22Rv1 (cell line): ENCODE results near the gene FAT1.

Experiments
- H3K27ac ChIP-seq: fragments of 450-650 bp; 2 replicates; pipeline ENCODE4 v1.5.1; 2017
- ZFX ChIP-seq: fragments of 450-650 bp; IDR thresholded peaks from 2 replicates; pipeline ENCODE4 v1.6.1; 2017; ENCODE audit warnings: antibody characterized with exemption, borderline replicate concordance
- TF ChIP-seq, protein P1 (sequence below): fragments of 450-650 bp; IDR thresholded peaks from 2 replicates; pipeline ENCODE4 v1.5.1; 2017; ENCODE audit warnings: mild to moderate bottlenecking

Gene FAT1

GRCh38 chr4:186643501-186644310, 80.0 kb downstream of the FAT1 start:
- H3K27ac ChIP-seq: no peak overlapping the region
- no peak for TF ChIP-seq ZFX
- TF ChIP-seq, protein P1, sequence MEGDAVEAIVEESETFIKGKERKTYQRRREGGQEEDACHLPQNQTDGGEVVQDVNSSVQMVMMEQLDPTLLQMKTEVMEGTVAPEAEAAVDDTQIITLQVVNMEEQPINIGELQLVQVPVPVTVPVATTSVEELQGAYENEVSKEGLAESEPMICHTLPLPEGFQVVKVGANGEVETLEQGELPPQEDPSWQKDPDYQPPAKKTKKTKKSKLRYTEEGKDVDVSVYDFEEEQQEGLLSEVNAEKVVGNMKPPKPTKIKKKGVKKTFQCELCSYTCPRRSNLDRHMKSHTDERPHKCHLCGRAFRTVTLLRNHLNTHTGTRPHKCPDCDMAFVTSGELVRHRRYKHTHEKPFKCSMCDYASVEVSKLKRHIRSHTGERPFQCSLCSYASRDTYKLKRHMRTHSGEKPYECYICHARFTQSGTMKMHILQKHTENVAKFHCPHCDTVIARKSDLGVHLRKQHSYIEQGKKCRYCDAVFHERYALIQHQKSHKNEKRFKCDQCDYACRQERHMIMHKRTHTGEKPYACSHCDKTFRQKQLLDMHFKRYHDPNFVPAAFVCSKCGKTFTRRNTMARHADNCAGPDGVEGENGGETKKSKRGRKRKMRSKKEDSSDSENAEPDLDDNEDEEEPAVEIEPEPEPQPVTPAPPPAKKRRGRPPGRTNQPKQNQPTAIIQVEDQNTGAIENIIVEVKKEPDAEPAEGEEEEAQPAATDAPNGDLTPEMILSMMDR: no peak

DNA sequence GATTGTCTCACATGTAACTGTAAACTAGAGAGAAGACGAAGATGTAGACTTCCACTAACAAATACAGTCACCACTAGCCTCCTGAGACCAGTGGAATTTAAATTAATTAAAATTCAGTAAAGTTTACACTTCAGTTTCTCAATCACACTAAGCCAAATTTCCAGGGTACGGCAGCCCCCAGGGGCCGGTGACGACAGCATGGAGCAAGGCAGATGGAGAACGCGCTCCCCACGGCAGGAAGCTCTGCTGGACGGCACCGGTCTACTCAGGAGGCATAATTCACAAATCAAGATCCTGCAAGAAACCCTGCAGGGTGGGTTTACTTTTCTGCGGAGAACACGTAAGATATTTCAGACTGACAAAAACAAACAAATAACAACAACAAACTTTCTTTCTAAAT, 80.7 kb downstream of the FAT1 start:
- H3K27ac ChIP-seq: no peak overlapping the region
- TF ChIP-seq, protein P1: no peak
- TF ChIP-seq ZFX: no peak

- TF ChIP-seq, protein P1: no peak
- TF ChIP-seq ZFX: no peak
- H3K27ac ChIP-seq: no peak overlapping the region
Measured at GRCh38 chr4:186642530-186642929, 81.1 kb downstream of the FAT1 start.

DNA sequence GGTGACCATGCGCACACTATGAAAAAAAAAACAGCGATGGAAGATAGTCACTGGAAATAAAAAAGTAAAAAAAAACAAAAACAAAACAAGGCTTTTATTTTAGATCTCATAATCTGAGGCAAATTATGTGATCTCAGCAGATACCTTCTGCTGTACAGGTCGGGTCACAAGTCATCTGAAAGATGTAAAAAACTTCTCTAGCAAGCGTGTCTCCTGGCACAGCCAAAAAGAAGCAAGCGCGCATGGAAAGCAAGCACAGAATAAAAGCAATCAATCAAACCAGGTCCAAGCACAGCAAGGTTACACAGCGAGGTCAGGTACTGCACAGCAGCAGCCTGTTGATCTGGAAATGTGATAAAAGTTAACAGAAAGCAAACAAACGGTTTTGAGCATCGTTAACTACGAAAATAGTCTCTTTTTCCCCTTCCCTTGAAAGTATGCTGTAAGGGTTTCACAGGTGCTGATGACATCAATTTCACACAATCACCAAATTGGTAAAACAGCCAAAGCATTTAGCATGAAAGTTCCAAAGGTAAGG, 89.0 kb downstream of the FAT1 start:
- H3K27ac ChIP-seq: no peak overlapping the region

DNA sequence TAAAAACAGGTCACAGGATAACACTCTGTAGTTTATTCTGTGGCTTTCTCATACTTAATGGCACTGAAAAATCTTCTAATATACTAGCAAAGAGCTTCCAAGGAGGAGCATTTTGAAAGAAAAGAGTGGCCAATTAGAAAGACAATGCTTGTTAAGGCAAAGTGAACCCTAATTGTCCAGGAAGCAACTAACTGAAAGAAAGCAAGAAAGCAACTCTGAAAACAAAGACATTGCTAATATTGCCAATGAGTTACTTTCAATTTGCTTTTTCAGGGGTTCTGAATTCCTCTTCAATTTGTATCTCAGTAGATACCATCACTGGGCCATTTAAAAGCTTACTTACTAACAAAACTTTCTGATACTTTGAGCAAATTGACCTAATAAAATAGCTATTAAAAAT, 89.8 kb downstream of the FAT1 start:
- no peak overlapping the region for H3K27ac ChIP-seq
- TF ChIP-seq, protein P1: no peak
- TF ChIP-seq ZFX: no peak

More for the DNA sequence above, 89.0 kb downstream of the FAT1 start:
- TF ChIP-seq, protein P1: no peak
- no peak for TF ChIP-seq ZFX

- TF ChIP-seq ZFX: no peak
- TF ChIP-seq, protein P1: no peak
- H3K27ac ChIP-seq: no peak overlapping the region
Measured at GRCh38 chr4:186630128-186630527, 93.5 kb downstream of the FAT1 start.

GRCh38 chr4:186628058-186628711, 95.5 kb downstream of the FAT1 start:
- H3K27ac ChIP-seq: peak overlapping the region; percentile 15; the same call in 1 of the 2 replicates
- TF ChIP-seq, protein P1: no peak
- TF ChIP-seq ZFX: no peak
